ENCODE results near the gene FMNL1. TPM values are rescaled to one million over a fixed set of nuclear protein-coding genes. Genes with fewer than 3 reads are reported as not detected.
A peak's percentile ranks its signal among the peaks of the same experiment; 100 is the strongest.

The FMNL1 gene
- total RNA-seq, 1 experiment from 2014 or later: 29.0 TPM

GRCh38 chr17:45282683-45283644 lies 61.3 kb downstream of the FMNL1 start:
- DNase-seq (ENCODE audit: low read depth): peak; percentile 100

DNA sequence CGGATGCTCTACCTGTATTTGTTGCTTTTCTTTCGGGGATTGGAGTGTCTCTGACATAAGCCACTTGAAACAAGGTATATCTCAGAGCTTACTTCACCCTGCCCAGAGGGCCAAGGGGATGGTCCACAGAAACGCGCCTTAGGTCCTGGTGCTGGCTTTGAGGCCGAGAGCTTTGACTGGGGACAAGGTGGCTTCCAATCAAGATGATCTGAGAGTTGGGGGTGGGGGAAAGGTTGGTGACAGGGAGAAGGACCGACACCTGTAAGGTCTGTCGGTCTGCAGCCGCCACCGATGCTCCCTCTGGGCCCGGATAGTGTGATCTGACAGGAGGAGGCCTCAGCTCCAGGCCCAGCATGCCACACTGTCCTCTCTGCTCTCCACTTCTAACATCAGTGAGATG lies 62.0 kb downstream of the FMNL1 start:
- no peak for DNase-seq (ENCODE audit: low read depth)

DNA sequence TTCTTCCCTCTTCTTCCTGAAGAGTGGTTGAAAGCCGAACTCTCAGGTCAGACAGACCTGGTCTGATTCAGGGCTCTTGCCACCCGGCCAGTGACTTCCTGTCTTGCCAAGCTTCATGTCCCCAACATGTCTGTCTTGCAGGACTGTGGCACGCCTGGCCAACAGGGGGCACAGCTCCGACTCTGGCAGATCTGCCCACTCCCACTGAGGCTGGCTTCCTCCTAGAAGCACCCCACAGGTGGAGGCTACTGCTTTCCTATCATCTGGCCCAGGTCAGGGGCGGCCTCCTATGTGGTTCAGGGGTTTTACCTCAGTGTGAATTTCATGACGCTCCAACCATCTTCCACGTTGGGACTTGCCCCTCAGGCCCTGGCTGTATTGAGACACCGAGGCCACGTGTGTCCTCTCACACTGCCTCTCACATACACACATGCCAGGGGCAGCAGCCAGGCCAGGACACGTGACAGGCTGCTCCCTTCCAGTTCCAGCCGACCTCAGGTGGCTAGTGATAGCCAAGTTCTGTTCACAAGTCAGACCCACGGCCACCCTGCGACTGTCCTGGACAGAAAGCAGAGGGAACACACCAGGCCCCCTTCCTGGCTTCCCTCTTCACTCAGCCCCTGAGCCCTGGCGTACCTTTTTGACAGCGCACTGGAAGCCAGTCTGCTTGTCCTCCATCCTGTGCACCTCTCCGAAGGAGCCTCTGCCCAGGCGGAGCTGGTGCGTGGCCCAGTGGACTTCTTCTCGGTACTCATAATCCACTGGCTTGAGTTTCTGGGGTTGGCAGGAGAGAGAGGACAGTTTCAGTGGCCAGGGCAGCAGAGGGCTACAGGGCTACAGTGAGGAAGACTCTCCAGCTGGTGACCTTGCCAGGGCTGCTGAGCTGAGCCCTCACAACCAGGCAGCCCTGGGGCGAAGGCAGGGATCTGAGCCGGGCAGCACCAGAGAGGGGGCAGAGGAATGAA lies 62.8 kb downstream of the FMNL1 start:
- DNase-seq (ENCODE audit: low read depth): no peak

DNA sequence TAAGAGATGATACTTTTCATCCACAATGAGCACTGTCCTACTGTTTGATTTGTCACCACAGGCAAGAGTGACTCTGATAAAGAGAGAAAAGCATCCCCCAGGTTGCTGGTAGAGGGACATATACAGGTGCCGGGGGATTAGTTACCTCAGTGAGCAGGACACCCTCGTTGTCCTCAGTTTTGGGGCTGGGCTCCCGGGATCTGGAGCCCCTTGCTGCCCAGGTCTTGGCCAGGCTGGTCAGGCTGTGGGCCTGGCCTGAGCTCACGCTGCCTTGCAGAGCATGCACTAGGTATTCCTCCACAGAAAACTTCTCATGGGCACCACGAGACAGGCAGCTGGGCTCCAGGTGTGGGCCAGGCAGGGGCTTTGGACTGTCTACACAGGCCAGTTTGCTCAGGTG lies 64.6 kb downstream of the FMNL1 start:
- no peak for DNase-seq (ENCODE audit: low read depth)

- peak; percentile 89 for DNase-seq (ENCODE audit: low read depth)
Measured at GRCh38 chr17:45287526-45288500, 66.1 kb downstream of the FMNL1 start.

- no peak for DNase-seq (ENCODE audit: low read depth)
Measured at GRCh38 chr17:45288825-45289224, 67.1 kb downstream of the FMNL1 start.

DNA sequence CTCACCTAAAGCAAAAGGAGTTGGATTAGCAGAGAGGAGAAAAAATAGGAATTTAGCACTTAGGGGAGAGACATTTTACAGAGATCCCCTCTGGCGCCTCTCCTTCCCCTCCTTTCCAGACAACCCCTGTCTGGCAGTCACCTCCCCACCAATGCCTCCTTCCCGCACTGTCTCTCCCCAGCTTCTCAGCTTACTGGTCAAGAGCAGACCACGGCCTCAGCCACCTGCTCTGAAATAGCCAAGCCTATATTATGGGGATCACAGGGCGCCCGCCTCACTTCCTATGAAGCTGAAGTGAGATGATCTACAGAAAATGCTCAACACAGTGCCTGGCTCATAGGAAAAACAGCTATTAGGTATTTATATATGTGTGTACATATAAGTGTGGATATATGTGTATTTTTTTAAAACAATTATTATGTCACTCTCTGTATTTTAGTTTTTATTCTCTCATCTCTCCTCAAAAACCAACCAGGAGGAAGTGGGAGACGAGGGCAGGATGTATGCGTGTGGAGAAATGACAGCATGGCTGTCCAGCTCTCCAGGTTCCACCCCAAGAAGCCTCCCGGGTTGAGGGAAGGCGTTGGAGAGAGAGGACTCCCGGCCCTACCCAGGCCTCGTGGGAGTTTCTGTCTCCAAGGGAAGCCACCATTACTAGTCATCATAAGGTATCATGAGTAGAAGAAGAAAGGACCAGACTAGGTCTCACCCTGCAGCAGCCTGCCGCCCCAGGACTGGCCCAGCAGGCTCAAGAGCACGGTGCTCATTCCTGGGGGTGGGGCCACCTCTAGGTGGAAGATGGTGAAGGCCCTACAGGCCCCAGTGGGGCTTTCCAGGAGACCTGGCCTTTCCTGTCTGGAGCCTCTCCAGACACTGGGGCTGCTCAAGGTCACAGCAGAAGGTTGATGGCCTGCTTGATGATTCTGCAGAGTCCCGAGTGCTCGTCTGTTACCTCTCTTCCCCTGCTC lies 67.9 kb downstream of the FMNL1 start:
- DNase-seq (ENCODE audit: low read depth): no peak

GRCh38 chr17:45290269-45290765 lies 68.6 kb downstream of the FMNL1 start:
- no peak for DNase-seq (ENCODE audit: low read depth)

- DNase-seq (ENCODE audit: low read depth): no peak
Measured at GRCh38 chr17:45291171-45291805, 69.6 kb downstream of the FMNL1 start.

- no peak for DNase-seq (ENCODE audit: low read depth)
Measured at GRCh38 chr17:45292696-45293412, 71.2 kb downstream of the FMNL1 start.

- peak; percentile 100 for DNase-seq (ENCODE audit: low read depth)
Measured at GRCh38 chr17:45293413-45294211, 71.9 kb downstream of the FMNL1 start.

GRCh38 chr17:45294506-45294905 lies 72.8 kb downstream of the FMNL1 start:
- peak; percentile 85 for DNase-seq (ENCODE audit: low read depth)

DNA sequence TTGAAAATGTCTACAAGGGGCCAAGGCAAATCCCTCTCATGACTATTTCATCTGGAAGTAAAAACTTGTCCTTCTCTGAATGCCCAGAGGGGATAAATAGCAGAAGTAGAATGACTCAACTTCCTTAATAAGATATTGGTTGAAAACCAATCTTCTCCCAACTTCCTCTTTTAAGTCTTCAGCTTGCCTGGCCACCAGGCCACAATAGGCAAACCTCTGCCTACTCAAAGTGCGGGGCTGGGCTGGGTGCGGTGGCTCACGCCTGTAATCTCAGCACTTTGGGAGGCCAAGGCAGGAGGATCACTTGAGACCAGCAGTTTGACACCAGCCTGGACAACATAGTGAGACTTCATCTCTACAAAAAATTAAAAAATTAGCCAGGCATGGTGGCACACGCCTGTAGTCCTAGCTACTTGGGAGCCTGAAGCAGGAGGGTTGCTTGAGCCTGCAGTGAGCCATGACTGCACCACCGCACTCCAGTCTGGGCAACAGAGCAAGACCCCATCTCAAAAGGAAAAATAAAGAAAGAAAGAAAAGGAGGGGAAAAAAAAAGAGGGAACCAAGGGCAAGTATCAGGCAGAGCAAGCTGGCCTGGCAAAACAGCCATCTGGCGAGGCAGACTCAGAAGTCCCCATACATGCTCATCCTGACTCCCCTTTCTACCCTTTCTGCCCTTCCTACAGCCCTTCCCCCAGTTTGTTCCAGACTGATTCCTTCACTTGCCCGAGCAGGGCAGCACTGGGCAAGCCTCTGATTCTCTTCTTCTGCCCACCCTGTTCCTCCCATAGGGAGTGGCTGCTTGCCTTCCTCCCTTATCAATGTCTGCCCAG lies 74.5 kb downstream of the FMNL1 start:
- DNase-seq (ENCODE audit: low read depth): no peak

DNA sequence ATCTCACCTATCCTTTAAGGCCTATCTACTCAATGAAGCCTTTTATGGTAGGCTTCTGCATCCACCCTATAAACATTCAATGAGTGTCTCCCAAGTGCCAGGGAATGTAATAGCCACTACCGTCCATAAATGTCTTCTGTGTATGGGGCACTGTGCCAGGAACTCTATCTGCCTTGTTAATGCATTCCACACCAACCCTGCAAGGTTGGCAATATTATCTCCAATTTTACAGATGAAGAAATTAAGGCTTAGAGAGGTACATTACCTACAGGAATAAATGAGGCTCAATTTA lies 75.1 kb downstream of the FMNL1 start:
- no peak for DNase-seq (ENCODE audit: low read depth)
